ENCODE results near the gene GTPBP6.

Gene GTPBP6

GRCh38 chrX:362351-362750, 43.8 kb upstream of the GTPBP6 start:
- H3K4me3 ChIP-seq (ENCODE audit: low read depth, low read length): no peak overlapping the region
- no peak for DNase-seq (ENCODE audit: low read depth)
- no peak for TF ChIP-seq MYC (IDR thresholded peaks at IDR 0.05; ENCODE audit: low read depth, low read length)
- TF ChIP-seq MAX (IDR thresholded peaks at IDR 0.05; ENCODE audit: low read depth, low read length): no peak
- TF ChIP-seq POLR2A (IDR thresholded peaks at IDR 0.05; ENCODE audit: extremely low read depth, insufficient read length): no peak
- TF ChIP-seq CTCF (IDR thresholded peaks at IDR 0.05; ENCODE audit: low read depth, low read length): no peak

DNA sequence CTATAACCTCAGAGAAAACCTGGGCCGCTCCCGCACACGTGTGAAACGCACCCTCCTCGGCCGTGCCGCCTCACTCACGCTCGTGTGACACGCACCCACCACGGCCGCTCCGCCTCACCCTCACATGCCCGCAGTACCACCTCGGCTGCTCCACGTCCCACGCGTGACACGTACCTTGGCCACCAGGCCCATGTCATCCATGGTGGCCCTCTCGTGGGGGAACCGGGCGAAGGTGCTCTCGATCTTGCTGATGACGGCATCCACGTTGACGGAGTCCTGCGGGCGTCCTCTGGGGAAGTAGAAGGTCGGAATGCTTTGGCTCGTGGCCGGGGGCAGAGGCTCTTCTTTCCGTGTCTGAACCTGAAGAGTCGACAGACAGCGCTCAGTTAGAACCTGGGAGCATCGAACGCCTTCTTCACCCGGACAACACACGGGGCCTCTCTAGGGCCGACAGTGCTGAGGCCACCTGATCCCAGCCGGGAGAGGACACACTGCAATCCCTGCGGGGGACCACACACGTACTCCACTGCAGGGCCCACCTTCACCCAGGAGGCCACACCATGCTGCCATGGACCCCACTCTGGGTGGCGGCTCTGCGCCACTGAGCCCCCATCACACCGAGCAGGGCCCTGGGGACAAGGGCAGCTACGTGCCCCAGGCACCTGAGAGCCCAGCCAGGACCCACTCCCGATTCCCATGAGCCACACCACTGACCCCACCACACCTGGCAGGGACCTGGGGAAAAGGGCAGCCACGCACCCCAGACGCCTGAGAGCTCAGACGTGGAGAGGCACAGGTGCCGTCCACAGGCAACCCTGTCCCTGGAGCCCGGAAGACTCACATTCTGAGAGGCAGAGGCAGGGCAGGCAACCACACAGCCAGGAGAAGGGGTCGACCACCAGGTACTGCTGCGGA, 42.9 kb upstream of the GTPBP6 start:
- TF ChIP-seq MAX (IDR thresholded peaks at IDR 0.05; ENCODE audit: low read depth, low read length) (no peak), MYC (IDR thresholded peaks at IDR 0.05; ENCODE audit: low read depth, low read length) (no peak), CTCF (IDR thresholded peaks at IDR 0.05; ENCODE audit: low read depth, low read length) (no peak), POLR2A (IDR thresholded peaks at IDR 0.05; ENCODE audit: extremely low read depth, insufficient read length) (no peak)
- no peak for DNase-seq (ENCODE audit: low read depth)

GRCh38 chrX:360496-361150, 42.0 kb upstream of the GTPBP6 start:
- H3K4me3 ChIP-seq (ENCODE audit: low read depth, low read length): no peak overlapping the region
- no peak for DNase-seq (ENCODE audit: low read depth)
- TF ChIP-seq CTCF (IDR thresholded peaks at IDR 0.05; ENCODE audit: low read depth, low read length) (no peak), MAX (IDR thresholded peaks at IDR 0.05; ENCODE audit: low read depth, low read length) (no peak), MYC (IDR thresholded peaks at IDR 0.05; ENCODE audit: low read depth, low read length) (no peak), POLR2A (IDR thresholded peaks at IDR 0.05; ENCODE audit: extremely low read depth, insufficient read length) (no peak)

More for the DNA sequence above, 42.9 kb upstream of the GTPBP6 start:
- no peak overlapping the region for H3K4me3 ChIP-seq (ENCODE audit: low read depth, low read length)

DNA sequence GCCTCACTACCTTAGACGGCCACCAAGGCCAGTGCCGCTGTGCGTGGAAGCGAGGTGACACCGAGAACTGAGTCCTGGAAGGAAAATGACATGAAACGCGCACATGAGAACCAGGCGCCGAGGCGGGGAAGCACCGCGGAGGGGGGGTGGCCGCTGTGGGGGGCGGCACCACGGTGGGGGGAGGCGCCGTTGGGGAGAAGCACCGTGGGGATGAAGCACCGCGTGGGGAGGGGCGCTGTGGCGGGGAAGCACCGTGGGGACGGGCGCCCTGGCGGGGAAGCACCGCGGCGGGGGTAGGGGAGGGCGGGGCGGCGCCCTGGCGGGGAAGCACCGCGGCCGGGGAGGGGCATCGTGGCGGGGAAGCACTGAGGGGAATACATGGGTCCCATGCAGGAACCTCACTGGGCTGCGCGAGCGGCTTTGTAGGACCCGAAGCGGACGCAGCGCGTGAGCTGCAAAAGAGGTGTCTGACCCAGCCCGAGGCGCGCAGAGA, 40.1 kb upstream of the GTPBP6 start:
- no peak overlapping the region for H3K4me3 ChIP-seq (ENCODE audit: low read depth, low read length)
- DNase-seq (ENCODE audit: low read depth): no peak
- no peak for TF ChIP-seq POLR2A (IDR thresholded peaks at IDR 0.05; ENCODE audit: extremely low read depth, insufficient read length)
- TF ChIP-seq MYC (IDR thresholded peaks at IDR 0.05; ENCODE audit: low read depth, low read length): no peak
- no peak for TF ChIP-seq MAX (IDR thresholded peaks at IDR 0.05; ENCODE audit: low read depth, low read length)
- TF ChIP-seq CTCF (IDR thresholded peaks at IDR 0.05; ENCODE audit: low read depth, low read length): no peak

GRCh38 chrX:357693-358471, 39.3 kb upstream of the GTPBP6 start:
- TF ChIP-seq MYC (IDR thresholded peaks at IDR 0.05; ENCODE audit: low read depth, low read length): no peak
- peak; percentile 24 for TF ChIP-seq POLR2A (IDR thresholded peaks at IDR 0.05; ENCODE audit: extremely low read depth, insufficient read length)
- no peak overlapping the region for H3K4me3 ChIP-seq (ENCODE audit: low read depth, low read length)
- peak; percentile 72 for DNase-seq (ENCODE audit: low read depth)

Data from NB4 (cell line).